Parathyroid adenoma (tissue), 2 donors: ENCODE measurements around the gene ZNF800.
A peak's percentile ranks its signal among the peaks of the same experiment; 100 is the strongest.

Experiments used
- H2AFZ ChIP-seq: fragments of 300-600 bp; sonication (generic); one replicate; pipeline ENCODE4 v1.7.0; 2017; ENCODE audit warnings: antibody characterized with exemption, mild to moderate bottlenecking
- H3K27ac ChIP-seq: fragments of 300-600 bp; sonication (generic); one replicate; pipeline ENCODE4 v1.7.0; 2017
- H3K27me3 ChIP-seq: fragments of 300-600 bp; sonication (generic); one replicate; pipeline ENCODE4 v1.7.0; 2017; ENCODE audit warnings: low read length; ENCODE audit not compliant: control insufficient read depth, insufficient read depth
- H3K36me3 ChIP-seq: fragments of 300-600 bp; sonication (generic); one replicate; pipeline ENCODE4 v1.7.0; 2017; ENCODE audit warnings: low read length; ENCODE audit not compliant: control insufficient read depth, insufficient read depth
- H3K4me1 ChIP-seq: fragments of 300-600 bp; sonication (generic); one replicate; pipeline ENCODE4 v1.7.0; 2017; ENCODE audit warnings: control low read depth
- H3K4me2 ChIP-seq: fragments of 300-600 bp; sonication (generic); one replicate; pipeline ENCODE4 v1.7.0; 2017; ENCODE audit warnings: low read length
- H3K4me3 ChIP-seq: fragments of 300-600 bp; sonication (generic); one replicate; pipeline ENCODE4 v1.7.0; 2017; ENCODE audit warnings: low read depth, low read length
- H3K79me2 ChIP-seq: fragments of 300-600 bp; sonication (generic); one replicate; pipeline ENCODE4 v1.7.0; 2017; ENCODE audit warnings: control low read depth
- H3K9ac ChIP-seq: fragments of 300-600 bp; sonication (generic); one replicate; pipeline ENCODE4 v1.7.0; 2017; ENCODE audit warnings: mild to moderate bottlenecking
- H3K9me3 ChIP-seq: fragments of 300-600 bp; sonication (generic); one replicate; pipeline ENCODE4 v1.7.0; 2017; ENCODE audit warnings: low read length; ENCODE audit not compliant: control insufficient read depth
- TF ChIP-seq, protein P1 (sequence below): fragments of 300-600 bp; sonication (generic); IDR thresholded peaks from one replicate; pipeline ENCODE4 v1.7.0; 2017; ENCODE audit warnings: antibody characterized with exemption, mild to moderate bottlenecking
- donor health status: primary hyperparathyroidism.

ZNF800 gene

GRCh38 chr7:127392182-127392565, 334 bp downstream of the ZNF800 start:
- Histone ChIP-seq H2AFZ (peak overlapping the region; percentile 82), H3K27me3 (no peaks in the 10 kb centered on the region), H3K4me3 (peak overlapping the region; percentile 93), H3K9me3 (no peaks in the 10 kb centered on the region), H3K79me2 (peaks cover 20% of the 10 kb centered on the region), H3K4me2 (peak overlapping the region; percentile 83), H3K4me1 (no peaks in the 10 kb centered on the region), H3K9ac (peak overlapping the region; percentile 14), H3K27ac (peak overlapping the region; percentile 77), H3K36me3 (no peaks in the 10 kb centered on the region)
- TF ChIP-seq, protein P1, sequence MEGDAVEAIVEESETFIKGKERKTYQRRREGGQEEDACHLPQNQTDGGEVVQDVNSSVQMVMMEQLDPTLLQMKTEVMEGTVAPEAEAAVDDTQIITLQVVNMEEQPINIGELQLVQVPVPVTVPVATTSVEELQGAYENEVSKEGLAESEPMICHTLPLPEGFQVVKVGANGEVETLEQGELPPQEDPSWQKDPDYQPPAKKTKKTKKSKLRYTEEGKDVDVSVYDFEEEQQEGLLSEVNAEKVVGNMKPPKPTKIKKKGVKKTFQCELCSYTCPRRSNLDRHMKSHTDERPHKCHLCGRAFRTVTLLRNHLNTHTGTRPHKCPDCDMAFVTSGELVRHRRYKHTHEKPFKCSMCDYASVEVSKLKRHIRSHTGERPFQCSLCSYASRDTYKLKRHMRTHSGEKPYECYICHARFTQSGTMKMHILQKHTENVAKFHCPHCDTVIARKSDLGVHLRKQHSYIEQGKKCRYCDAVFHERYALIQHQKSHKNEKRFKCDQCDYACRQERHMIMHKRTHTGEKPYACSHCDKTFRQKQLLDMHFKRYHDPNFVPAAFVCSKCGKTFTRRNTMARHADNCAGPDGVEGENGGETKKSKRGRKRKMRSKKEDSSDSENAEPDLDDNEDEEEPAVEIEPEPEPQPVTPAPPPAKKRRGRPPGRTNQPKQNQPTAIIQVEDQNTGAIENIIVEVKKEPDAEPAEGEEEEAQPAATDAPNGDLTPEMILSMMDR, result no peak

- Histone ChIP-seq H3K79me2 (peaks cover 20% of the 10 kb centered on the region), H3K9me3 (no peaks in the 10 kb centered on the region), H3K9ac (peak overlapping the region; percentile 14), H3K4me2 (peak overlapping the region; percentile 83), H3K36me3 (no peaks in the 10 kb centered on the region), H3K4me3 (peak overlapping the region; percentile 93), H2AFZ (peak overlapping the region; percentile 82), H3K27ac (peak overlapping the region; percentile 77), H3K4me1 (no peaks in the 10 kb centered on the region), H3K27me3 (no peaks in the 10 kb centered on the region)
- TF ChIP-seq, protein P1, result no peak
Measured at GRCh38 chr7:127391591-127392181, 822 bp downstream of the ZNF800 start.

DNA sequence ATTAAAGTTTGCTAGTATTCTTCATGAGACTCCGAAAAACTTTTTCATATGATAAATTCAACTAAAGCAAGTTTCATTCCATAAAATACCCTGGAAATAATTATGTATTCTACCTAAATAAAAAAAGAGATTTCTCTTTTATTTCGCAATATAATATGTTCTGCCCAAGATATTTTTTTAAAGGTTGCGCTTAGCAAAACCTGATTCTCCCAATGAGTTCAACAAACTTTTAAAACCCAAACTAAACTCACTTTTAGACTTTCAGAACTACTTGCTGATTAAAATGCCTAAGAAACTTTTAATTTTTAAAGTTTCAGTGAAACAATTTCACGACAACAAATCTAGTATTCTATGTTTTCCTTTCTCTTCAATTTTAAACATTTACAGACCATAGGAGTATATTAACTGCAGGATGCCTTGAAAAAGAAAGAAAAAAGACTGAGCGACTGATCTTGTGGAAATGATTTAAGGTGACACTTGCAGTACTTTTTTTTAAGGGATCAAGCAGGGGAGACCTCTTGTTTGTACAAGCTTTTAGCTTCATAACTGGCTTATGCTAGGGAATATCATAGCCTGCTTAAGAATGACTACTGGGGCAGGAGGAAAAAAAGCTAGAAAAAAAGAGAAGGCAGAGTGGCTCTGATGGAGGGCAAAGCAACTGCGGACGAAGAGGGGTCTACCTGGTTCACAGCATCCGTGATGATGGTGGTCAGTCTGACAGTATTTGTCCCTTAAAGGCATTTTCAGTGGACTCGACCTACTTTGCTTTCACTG, 1.5 kb downstream of the ZNF800 start:
- Histone ChIP-seq H3K9me3 (no peaks in the 10 kb centered on the region), H3K9ac (no peak overlapping the region), H3K4me2 (peak overlapping the region; percentile 83), H3K4me1 (no peaks in the 10 kb centered on the region), H3K79me2 (peaks cover 20% of the 10 kb centered on the region), H2AFZ (peak overlapping the region; percentile 82), H3K27ac (no peak overlapping the region), H3K36me3 (no peaks in the 10 kb centered on the region), H3K4me3 (peak overlapping the region; percentile 93), H3K27me3 (no peaks in the 10 kb centered on the region)
- TF ChIP-seq, protein P1, result no peak

GRCh38 chr7:127390186-127390816, 2.2 kb downstream of the ZNF800 start:
- Histone ChIP-seq H3K9ac (no peak overlapping the region), H3K79me2 (peaks cover 20% of the 10 kb centered on the region), H2AFZ (no peak overlapping the region), H3K4me2 (no peak overlapping the region), H3K4me1 (no peaks in the 10 kb centered on the region), H3K9me3 (no peaks in the 10 kb centered on the region), H3K27ac (no peak overlapping the region), H3K27me3 (no peaks in the 10 kb centered on the region), H3K4me3 (no peak overlapping the region), H3K36me3 (no peaks in the 10 kb centered on the region)
- TF ChIP-seq, protein P1, result no peak
